ENCODE data around the gene C2CD4C.

DNA sequence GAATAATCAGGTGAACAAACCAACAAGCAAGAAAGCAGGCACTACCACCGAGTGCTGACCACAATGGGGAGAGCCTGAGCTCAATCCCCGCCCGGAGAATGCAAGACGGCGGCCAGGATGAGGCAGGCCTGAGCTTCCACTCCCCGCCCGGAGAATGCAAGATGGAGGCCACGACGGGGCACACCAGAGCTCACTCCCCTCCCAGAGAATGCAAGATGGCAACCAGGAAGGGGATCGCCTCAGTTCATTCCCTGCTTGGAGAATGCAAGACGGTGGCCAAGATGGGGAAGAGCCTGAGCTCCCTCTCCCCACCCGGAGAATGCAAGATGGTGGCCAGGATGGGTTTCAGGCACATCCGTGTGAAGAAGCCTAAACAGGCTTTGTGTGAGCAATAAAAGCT, 39.7 kb downstream of the C2CD4C start:
- TF ChIP-seq EZH2 (IDR thresholded peaks at IDR 0.05; ENCODE audit: low read length, unreplicated experiment) (no peak), EZH2phosphoT487 (IDR thresholded peaks at IDR 0.05; ENCODE audit: borderline replicate concordance, low read length) (no peak)
